ENCODE data around the gene DENND10. TPM values are rescaled to one million over a fixed set of nuclear protein-coding genes. Genes with fewer than 3 reads are reported as not detected.

The DENND10 gene
- total RNA-seq = 10 to 100 TPM; 31.2 to 42.4 TPM

- Histone ChIP-seq H3K4me1 (replicated peaks) (no peaks in the 10 kb centered on the region), H3K9me3 (no peaks in the 10 kb centered on the region), H3K27ac (peak within 1 kb of the TSS; percentile 61 to 77), H3K27me3 (replicated peaks; ENCODE audit: insufficient read depth) (no peaks in the 10 kb centered on the region), H3K36me3 (no peaks in the 10 kb centered on the region), H3K4me3 (peak within 1 kb of the TSS; percentile 83 to 91)
- WGBS = 1% methylated on average over 54 of the region's 91 CpGs
- TF ChIP-seq POLR2A (IDR thresholded peaks at IDR 0.05) (peak; percentile 91), CTCF (IDR thresholded peaks at IDR 0.05) (peak in 2 of 4 experiments; percentile 21 to 37), POLR2AphosphoS5 (IDR thresholded peaks at IDR 0.05) (peak; percentile 52)
- DNase-seq (ENCODE audit: low spot score) = peak; percentile 88
- intact Hi-C loops (cut with DNase I) = loop anchor here (1.0 to 10.0 kb wide), 2 partner anchors 24 to 349 kb away; partner anchors contain the start of genes CACUL1 and EIF3A
Measured at GRCh38 chr10:119103903-119104653, at the start of gene DENND10. Gene DENND10 (plus strand): TSS chr10:119104113. CDS start chr10:119104143, 30 bp downstream.

GRCh38 chr10:119055472-119055871 is 48.4 kb upstream of the DENND10 start:
- H3K4me3 ChIP-seq = no peak overlapping the region
- no peaks in the 10 kb centered on the region for H3K9me3 ChIP-seq
- H3K4me1 ChIP-seq (replicated peaks) = no peaks in the 10 kb centered on the region
- H3K27me3 ChIP-seq (replicated peaks; ENCODE audit: insufficient read depth) = no peaks in the 10 kb centered on the region
- DNase-seq (ENCODE audit: low spot score) = no peak
- H3K27ac ChIP-seq = no peak overlapping the region
- intact Hi-C loops (cut with DNase I) = no loop called here
- H3K36me3 ChIP-seq = peaks cover 8 to 20% of the 10 kb centered on the region in 2 donors
- TF ChIP-seq POLR2AphosphoS5 (IDR thresholded peaks at IDR 0.05) (no peak), CTCF (IDR thresholded peaks at IDR 0.05) (no peak), POLR2A (IDR thresholded peaks at IDR 0.05) (no peak)
- 55% methylated on average over 1 of the region's 1 CpG for WGBS

DNA sequence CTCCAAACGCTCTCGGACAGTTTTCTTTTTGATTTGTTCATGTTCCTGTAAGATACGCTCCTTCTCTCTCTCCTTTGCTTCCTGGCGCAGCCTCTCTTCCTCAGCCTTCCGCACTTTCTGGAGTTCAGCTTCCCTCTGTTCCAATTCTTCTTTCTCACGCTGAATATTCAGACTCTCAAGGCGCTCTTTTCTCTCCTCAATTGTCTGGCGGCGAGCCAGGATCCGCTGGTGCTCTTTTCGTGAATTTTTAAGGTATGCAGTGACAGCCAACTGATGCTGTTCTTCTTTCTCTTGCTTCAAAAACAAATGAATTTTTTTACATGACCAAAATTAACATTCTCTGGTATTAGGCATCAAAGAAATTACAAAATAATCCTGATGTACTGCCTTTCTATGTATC is 45.9 kb upstream of the DENND10 start:
- no peak for TF ChIP-seq CTCF (IDR thresholded peaks at IDR 0.05)
- TF ChIP-seq POLR2A (IDR thresholded peaks at IDR 0.05) = no peak
- TF ChIP-seq POLR2AphosphoS5 (IDR thresholded peaks at IDR 0.05) = no peak
- Histone ChIP-seq H3K4me3 (no peak overlapping the region), H3K36me3 (peaks cover 3 to 12% of the 10 kb centered on the region in 2 donors), H3K9me3 (no peaks in the 10 kb centered on the region), H3K4me1 (replicated peaks) (no peaks in the 10 kb centered on the region), H3K27me3 (replicated peaks; ENCODE audit: insufficient read depth) (no peaks in the 10 kb centered on the region), H3K27ac (no peak overlapping the region)
- WGBS = 85% methylated on average over 11 of the region's 11 CpGs
- no peak for DNase-seq (ENCODE audit: low spot score)
- intact Hi-C loops (cut with DNase I) = no loop called here

GRCh38 chr10:119059557-119059956 is 44.4 kb upstream of the DENND10 start:
- no peak overlapping the region for H3K4me3 ChIP-seq
- DNase-seq (ENCODE audit: low spot score) = no peak
- 54% methylated on average over 4 of the region's 4 CpGs for WGBS
- H3K27ac ChIP-seq = no peak overlapping the region
- intact Hi-C loops (cut with DNase I) = no loop called here
- H3K9me3 ChIP-seq = no peaks in the 10 kb centered on the region
- H3K4me1 ChIP-seq (replicated peaks) = no peaks in the 10 kb centered on the region
- H3K36me3 ChIP-seq = peaks cover 3 to 19% of the 10 kb centered on the region in 2 donors
- no peak for TF ChIP-seq CTCF (IDR thresholded peaks at IDR 0.05)
- peak; percentile 13 for TF ChIP-seq POLR2AphosphoS5 (IDR thresholded peaks at IDR 0.05)
- TF ChIP-seq POLR2A (IDR thresholded peaks at IDR 0.05) = no peak
- H3K27me3 ChIP-seq (replicated peaks; ENCODE audit: insufficient read depth) = no peaks in the 10 kb centered on the region

DNA sequence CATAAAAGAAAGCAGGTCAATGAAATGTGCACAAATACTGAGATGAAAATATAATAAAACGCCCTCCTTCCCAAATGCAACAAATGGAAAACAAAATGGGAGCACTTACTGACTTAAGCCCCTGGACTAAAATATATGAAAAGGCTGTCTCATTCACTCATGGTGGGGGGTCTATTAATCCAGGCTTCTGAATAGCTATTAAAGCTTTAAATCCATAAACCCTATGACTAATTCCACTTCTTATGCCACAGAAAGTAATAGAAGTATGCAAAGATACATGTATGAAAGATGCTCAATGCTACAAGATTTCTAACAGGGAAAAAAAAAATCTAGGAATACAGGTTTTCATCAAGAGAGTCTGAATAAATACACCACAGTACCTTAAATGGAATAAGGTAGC is 43.8 kb upstream of the DENND10 start:
- Histone ChIP-seq H3K4me1 (replicated peaks) (no peaks in the 10 kb centered on the region), H3K27me3 (replicated peaks; ENCODE audit: insufficient read depth) (no peaks in the 10 kb centered on the region), H3K4me3 (no peak overlapping the region), H3K36me3 (peaks cover 8 to 24% of the 10 kb centered on the region in 2 donors), H3K9me3 (no peaks in the 10 kb centered on the region), H3K27ac (no peak overlapping the region)
- no peak for DNase-seq (ENCODE audit: low spot score)
- WGBS = 83% methylated on average over 1 of the region's 1 CpG
- TF ChIP-seq POLR2AphosphoS5 (IDR thresholded peaks at IDR 0.05) (no peak), POLR2A (IDR thresholded peaks at IDR 0.05) (no peak), CTCF (IDR thresholded peaks at IDR 0.05) (no peak)
- intact Hi-C loops (cut with DNase I) = no loop called here
